Fibroblast of the aortic adventitia (primary cell): ENCODE results near the gene PBXIP1. TPM values are rescaled to one million over a fixed set of nuclear protein-coding genes. Genes with fewer than 3 reads are reported as not detected.
"Not testable (repeated sequence)": the region's sequence is repeated elsewhere in the genome, so short reads cannot be mapped to it uniquely, and the experiment has no call there.

Experiments
- DNase-seq: peaks from one replicate; pipeline ENCODE4 v3.0.0-alpha.2; 2010; ENCODE audit warnings: low read depth
- H3K4me3 ChIP-seq: 2 replicates; pipeline ENCODE4 v1.5.1; 2011; ENCODE audit warnings: low read depth, mild to moderate bottlenecking, control low read depth, low read length, moderate library complexity
- CTCF ChIP-seq: IDR thresholded peaks from 2 replicates; pipeline ENCODE4 v1.5.1; 2011; ENCODE audit warnings: mild to moderate bottlenecking, low read length, control low read depth, inconsistent platforms; ENCODE audit not compliant: insufficient read depth
- total RNA-seq: library from RNA; depleted of rRNA; stranded (reverse); fragments of >200 nt; gene quantifications from 2 replicates; pipeline ENCODE4 v1.2.3, GENCODE V29; 2012; ENCODE audit warnings: low replicate concordance

Gene PBXIP1
- total RNA-seq, 1 donor: 36.2 TPM

- peak overlapping the region; percentile 97 for H3K4me3 ChIP-seq
- TF ChIP-seq CTCF: no peak
- no peak for DNase-seq
Observed at GRCh38 chr1:154983776-154984466, 28.0 kb upstream of the PBXIP1 start.

- peak within 1 kb of the TSS; percentile 97 for H3K4me3 ChIP-seq
- no peak for TF ChIP-seq CTCF
- DNase-seq: peak; percentile 100
Observed at GRCh38 chr1:154982897-154983648, 27.2 kb upstream of the PBXIP1 start, which contains the start of gene FLAD1. TSS of gene FLAD1 (plus strand) at chr1:154983344. CDS start at chr1:154983695, 351 bp downstream.

GRCh38 chr1:154982341-154982740 is 26.4 kb upstream of the PBXIP1 start:
- no peak for TF ChIP-seq CTCF

GRCh38 chr1:154978360-154978759 is 22.5 kb upstream of the PBXIP1 start:
- no peak for DNase-seq
- TF ChIP-seq CTCF: no peak
- no peak overlapping the region for H3K4me3 ChIP-seq

More at GRCh38 chr1:154982341-154982740, 26.4 kb upstream of the PBXIP1 start:
- peak overlapping the region; percentile 58 for H3K4me3 ChIP-seq
- DNase-seq: no peak

GRCh38 chr1:154977762-154978161 is 21.9 kb upstream of the PBXIP1 start:
- not testable (repeated sequence) for DNase-seq, H3K4me3 ChIP-seq

GRCh38 chr1:154975409-154976059 is 19.6 kb upstream of the PBXIP1 start:
- TF ChIP-seq CTCF: no peak
- peak; percentile 64 for DNase-seq
- peak overlapping the region; percentile 80 for H3K4me3 ChIP-seq
